Panc1 (cell line): ENCODE data around the gene PABPN1L. TPM values are rescaled to one million over a fixed set of nuclear protein-coding genes. Genes with fewer than 3 reads are reported as not detected.

Source experiments
- ATAC-seq: fragments of 200-7000 bp; cut with Tn5 transposase; 2 replicates; pipeline ENCODE4 v1.9.1; 2020; ENCODE audit warnings: mild to moderate bottlenecking, moderate library complexity
- BruUV-seq: library from RNA; stranded (reverse); fragments of 400-500 nt; replicated peaks from 2 replicates; lab custom pipeline; 2021; lab: Mats Ljungman, UMichigan
- CTCF ChIA-PET: fragments of 300-600 bp; sonication (Branson Sonifier 250); formaldehyde crosslinking; loops from one replicate; lab custom pipeline; 2022; ENCODE audit warnings: antibody characterized with exemption; lab: Charles Lee
- POLR2A ChIA-PET: fragments of 300-600 bp; sonication (Branson Sonifier 250); formaldehyde crosslinking; loops from one replicate; lab custom pipeline; 2022; ENCODE audit warnings: antibody characterized with exemption; lab: Charles Lee
- DNase-seq: peaks from one replicate; pipeline ENCODE4 v3.0.0-alpha.2; 2010; ENCODE audit warnings: low read depth, low spot score
- H3K27ac ChIP-seq: 2 replicates; pipeline ENCODE4 v1.5.1; 2011; ENCODE audit warnings: mild to moderate bottlenecking, low read length, inconsistent platforms
- H3K27me3 ChIP-seq: fragments of 200-500 bp; sonication (Bioruptor generic); 2 replicates; pipeline ENCODE4 v1.6.0; 2014; ENCODE audit warnings: low read length, inconsistent platforms; ENCODE audit not compliant: control insufficient read depth, insufficient read depth
- H3K36me3 ChIP-seq: fragments of 200-500 bp; sonication (Bioruptor generic); 2 replicates; pipeline ENCODE4 v1.5.1; 2014; ENCODE audit warnings: inconsistent platforms, mild to moderate bottlenecking, low read length, moderate library complexity; ENCODE audit not compliant: control insufficient read depth, insufficient read depth
- H3K4me1 ChIP-seq: 2 replicates; pipeline ENCODE4 v1.5.1; 2011; ENCODE audit warnings: inconsistent platforms, mild to moderate bottlenecking, low read length, moderate library complexity; ENCODE audit not compliant: control insufficient read depth, insufficient read depth
- H3K4me3 ChIP-seq, 2 experiments: 2 replicates each; pipeline ENCODE4 v1.5.1; 2011 to 2012; ENCODE audit warnings: low read depth in 2 of 2, low read length in 2 of 2, mild to moderate bottlenecking in 2 of 2, inconsistent platforms in 1 of 2, moderate library complexity in 1 of 2
- H3K9me3 ChIP-seq: fragments of 200-500 bp; sonication (Bioruptor generic); 2 replicates; pipeline ENCODE4 v1.5.1; 2014; ENCODE audit warnings: low read depth, mild to moderate bottlenecking, inconsistent platforms, low read length, moderate library complexity; ENCODE audit not compliant: control insufficient read depth, insufficient read depth
- CTCF ChIP-seq: fragments of 450-650 bp; IDR thresholded peaks from 2 replicates; pipeline ENCODE4 v1.5.1; 2017; ENCODE audit warnings: mild to moderate bottlenecking
- POLR2AphosphoS5 ChIP-seq: IDR thresholded peaks from 2 replicates; pipeline ENCODE4 v1.6.1; 2012; ENCODE audit warnings: mild to moderate bottlenecking, low read depth, low read length, moderate library complexity
- REST ChIP-seq, 2 experiments: IDR thresholded peaks; 2 replicates each; pipeline ENCODE4 v1.6.1; 2011 to 2012; ENCODE audit warnings: low read depth in 2 of 2, control low read depth in 1 of 2, low read length in 1 of 2, mild to moderate bottlenecking in 1 of 2, moderate library complexity in 1 of 2; ENCODE audit not compliant: insufficient read depth in 1 of 2
- SIN3A ChIP-seq: IDR thresholded peaks from 2 replicates; pipeline ENCODE4 v1.6.1; 2012; ENCODE audit warnings: low read depth, mild to moderate bottlenecking, low read length, moderate library complexity, borderline replicate concordance; ENCODE audit not compliant: insufficient read depth
- TCF7L2 ChIP-seq: IDR thresholded peaks from 2 replicates; pipeline ENCODE4 v1.6.1; 2011; ENCODE audit warnings: mild to moderate bottlenecking, low read depth, low read length, inconsistent platforms
- in situ Hi-C: cut with HindIII; loops from 2 replicates; pipeline ENCODE4 v1.10.0; 2016; ENCODE audit warnings: low sequenced_read_pairs, low pct_unique_long_range_greater_than_20kb
- intact Hi-C: fragments of 100-400 bp; cut with micrococcal nuclease; formaldehyde crosslinking; loops from one replicate; pipeline ENCODE4 v1.10.0; 2022; ENCODE audit not compliant: unreplicated experiment
- total RNA-seq: library from RNA; stranded (reverse); gene quantifications from one replicate; pipeline ENCODE4 v1.2.1, GENCODE V29; 2021; ENCODE audit not compliant: unreplicated experiment

PABPN1L gene
- total RNA-seq, 1 experiment from 2014 or later, result not detected

- POLR2A ChIA-PET, result no interaction called here
- TF ChIP-seq CTCF (no peak), SIN3A (no peak), TCF7L2 (no peak), POLR2AphosphoS5 (no peak), REST (IDR thresholded peaks at IDR 0.05; ENCODE audit: insufficient read depth in 1 of 2, low read depth in 2 of 2, low read length in 1 of 2) (no peak)
- no peak for ATAC-seq
- H3K27ac ChIP-seq, result no peak overlapping the region
- in situ Hi-C loops, result no loop called here
- no peaks in the 10 kb centered on the region for H3K36me3 ChIP-seq
- H3K9me3 ChIP-seq, result no peaks in the 10 kb centered on the region
- no peak overlapping the region for H3K4me3 ChIP-seq
- BruUV-seq, result no TSS peak
- CTCF ChIA-PET, result no interaction called here
- DNase-seq, result no peak
- no peaks in the 10 kb centered on the region for H3K27me3 ChIP-seq
- intact Hi-C loops, result no loop called here
- H3K4me1 ChIP-seq, result no peaks in the 10 kb centered on the region
Observed at GRCh38 chr16:88869673-88869980, 3.2 kb upstream of the PABPN1L start.

- no peaks in the 10 kb centered on the region for H3K36me3 ChIP-seq
- ChIA-PET POLR2A (no interaction called here), CTCF (no interaction called here)
- no peaks in the 10 kb centered on the region for H3K9me3 ChIP-seq
- in situ Hi-C loops (no loop called here), intact Hi-C loops (no loop called here)
- no peak overlapping the region for H3K4me3 ChIP-seq
- no peaks in the 10 kb centered on the region for H3K4me1 ChIP-seq
- no peak for TF ChIP-seq TCF7L2
- TF ChIP-seq POLR2AphosphoS5, result no peak
- TF ChIP-seq REST (IDR thresholded peaks at IDR 0.05; ENCODE audit: insufficient read depth in 1 of 2, low read depth in 2 of 2, low read length in 1 of 2), result no peak
- no TSS peak for BruUV-seq
- DNase-seq, result no peak
- ATAC-seq, result no peak
- no peak overlapping the region for H3K27ac ChIP-seq
- H3K27me3 ChIP-seq, result no peaks in the 10 kb centered on the region
Observed at GRCh38 chr16:88868974-88869672, 2.7 kb upstream of the PABPN1L start.
